Endodermal cell (in vitro differentiated cells): ENCODE data around the gene LARP4. TPM values are rescaled to one million over a fixed set of nuclear protein-coding genes. Genes with fewer than 3 reads are reported as not detected.
"Not testable (repeated sequence)": the region's sequence is repeated elsewhere in the genome, so short reads cannot be mapped to it uniquely, and the experiment has no call there.

Source experiments
- DNase-seq: peaks from one replicate; pipeline ENCODE4 v3.0.0-alpha.2; 2017
- H3K27ac ChIP-seq: 2 replicates; pipeline ENCODE4 v1.5.1; 2013; ENCODE audit warnings: mild to moderate bottlenecking, low read depth, low read length, moderate library complexity
- H3K27me3 ChIP-seq: 2 replicates; pipeline ENCODE4 v1.6.1; 2013; ENCODE audit warnings: mild to moderate bottlenecking, low read length, moderate library complexity; ENCODE audit not compliant: insufficient read depth, control insufficient read depth, poor library complexity, severe bottlenecking
- H3K36me3 ChIP-seq: 2 replicates; pipeline ENCODE4 v1.7.0; 2013; ENCODE audit warnings: mild to moderate bottlenecking, low read length, moderate library complexity; ENCODE audit not compliant: control insufficient read depth, insufficient read depth
- H3K4me1 ChIP-seq: one replicate; pipeline ENCODE4 v1.7.0; 2013; ENCODE audit warnings: low read length; ENCODE audit not compliant: control insufficient read depth, insufficient read depth
- H3K4me3 ChIP-seq: 2 replicates; pipeline ENCODE4 v1.5.1; 2013; ENCODE audit warnings: mild to moderate bottlenecking, low read length, moderate library complexity
- H3K9ac ChIP-seq: 2 replicates; pipeline ENCODE4 v1.6.1; 2013; ENCODE audit warnings: mild to moderate bottlenecking, low read length, moderate library complexity; ENCODE audit not compliant: poor library complexity, severe bottlenecking; ENCODE audit errors: extremely low read depth
- H3K9me3 ChIP-seq: 2 replicates; pipeline ENCODE4 v1.6.1; 2013; ENCODE audit warnings: mild to moderate bottlenecking, low read length, moderate library complexity; ENCODE audit not compliant: control insufficient read depth
- H3K27ac Mint-ChIP-seq: 2 replicates; pipeline ENCODE4 v1.8.0; 2020; ENCODE audit warnings: mixed read lengths
- H3K27me3 Mint-ChIP-seq: 2 replicates; pipeline ENCODE4 v1.8.0; 2021; ENCODE audit warnings: mild to moderate bottlenecking, mixed read lengths; ENCODE audit not compliant: insufficient read depth
- H3K36me3 Mint-ChIP-seq: 2 replicates; pipeline ENCODE4 v1.8.0; 2020; ENCODE audit warnings: low read depth, mixed read lengths
- H3K4me1 Mint-ChIP-seq: 2 replicates; pipeline ENCODE4 v1.8.0; 2020; ENCODE audit warnings: mixed read lengths
- H3K4me3 Mint-ChIP-seq: 2 replicates; pipeline ENCODE4 v1.8.0; 2020; ENCODE audit warnings: mild to moderate bottlenecking, moderate library complexity, mixed read lengths
- H3K9me3 Mint-ChIP-seq: 2 replicates; pipeline ENCODE4 v1.8.0; 2020; ENCODE audit warnings: mild to moderate bottlenecking, mixed read lengths
- WGBS, 2 experiments: methylation state at CpG; one replicate each; pipeline versions ENCODE4 v1.1.5 to v1.1.7; 2013; ENCODE audit warnings: missing lambda C conversion rate in 2 of 2, mixed read lengths in 1 of 2; ENCODE audit not compliant: insufficient coverage in 1 of 2, insufficient read length in 1 of 2; 5-methylcytosine and 5-hydroxymethylcytosine counted together
- total RNA-seq, 2 donors: library from RNA; stranded (reverse); fragmentation: NEBNext Ultra II Directional in 1 of 2; extraction: Animal tissue kit (Norgen Biotek cat#: 25700) in 1 of 2; gene quantifications; 2 replicates in 1 of 2; 3 replicates in 1 of 2; pipeline ENCODE4 v1.2.1, GENCODE V29; 2021
- TF ChIP-seq, protein P1 (sequence below): fragments of 200-600 bp; sonication (generic); conservative IDR thresholded peaks from 2 replicates; pipeline ENCODE4 v1.5.0; 2021; ENCODE audit warnings: antibody characterized with exemption, mild to moderate bottlenecking

Gene LARP4
- total RNA-seq, 2 donors from 2014 or later, result 91.7 to 106 TPM

DNA sequence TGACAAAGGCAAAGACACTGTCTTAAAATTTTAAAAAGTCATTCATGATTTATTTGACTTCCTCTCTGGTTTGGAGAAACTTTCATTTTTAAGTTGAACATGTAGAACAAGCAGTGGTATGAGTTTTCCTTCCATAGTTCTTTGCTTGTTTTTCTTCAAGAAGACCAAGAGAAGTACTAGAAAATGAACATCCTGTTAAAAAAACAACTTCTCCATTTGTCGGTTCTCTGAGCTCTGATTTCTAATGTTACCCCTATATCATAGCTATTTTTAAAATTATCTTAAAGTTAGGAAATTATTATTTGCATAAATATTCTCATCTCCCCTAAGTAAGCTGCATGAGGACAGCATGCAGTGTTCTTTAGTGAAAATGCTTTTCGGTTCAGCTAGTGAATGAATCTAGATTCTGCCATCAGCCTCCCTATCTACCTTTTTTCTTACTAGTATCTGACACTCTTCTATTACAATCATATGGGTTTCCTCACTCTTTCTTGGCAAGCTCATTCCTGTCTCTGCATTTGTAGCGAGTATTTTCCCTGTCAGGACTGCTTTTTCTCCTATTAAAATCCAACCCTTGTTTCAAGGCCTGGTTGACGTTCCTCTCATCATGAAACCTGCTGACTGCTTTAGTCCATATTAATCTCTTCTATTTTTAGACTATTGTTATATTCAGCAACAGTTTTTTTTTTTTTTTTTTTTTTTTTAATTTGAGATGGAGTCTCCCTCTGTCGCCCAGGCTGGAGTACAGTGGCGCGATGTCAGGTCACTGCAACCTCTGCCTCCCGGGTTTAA lies 119.9 kb downstream of the LARP4 start:
- Mint-ChIP-seq H3K27me3 (no peaks in the 10 kb centered on the region), H3K4me3 (no peak overlapping the region), H3K27ac (no peak overlapping the region), H3K9me3 (no peaks in the 10 kb centered on the region), H3K36me3 (peaks cover 5% of the 10 kb centered on the region), H3K4me1 (peaks cover under 1% of the 10 kb centered on the region)
- Histone ChIP-seq H3K4me3 (no peak overlapping the region), H3K9me3 (peaks cover 8% of the 10 kb centered on the region), H3K36me3 (peaks cover 4% of the 10 kb centered on the region), H3K27ac (no peak overlapping the region), H3K4me1 (no peaks in the 10 kb centered on the region), H3K9ac (no peak overlapping the region), H3K27me3 (no peaks in the 10 kb centered on the region)
- WGBS, 2 experiments, result 92 to 98% methylated on average over 2 to 7 of the region's 8 CpGs
- no peak for DNase-seq
- TF ChIP-seq, protein P1, sequence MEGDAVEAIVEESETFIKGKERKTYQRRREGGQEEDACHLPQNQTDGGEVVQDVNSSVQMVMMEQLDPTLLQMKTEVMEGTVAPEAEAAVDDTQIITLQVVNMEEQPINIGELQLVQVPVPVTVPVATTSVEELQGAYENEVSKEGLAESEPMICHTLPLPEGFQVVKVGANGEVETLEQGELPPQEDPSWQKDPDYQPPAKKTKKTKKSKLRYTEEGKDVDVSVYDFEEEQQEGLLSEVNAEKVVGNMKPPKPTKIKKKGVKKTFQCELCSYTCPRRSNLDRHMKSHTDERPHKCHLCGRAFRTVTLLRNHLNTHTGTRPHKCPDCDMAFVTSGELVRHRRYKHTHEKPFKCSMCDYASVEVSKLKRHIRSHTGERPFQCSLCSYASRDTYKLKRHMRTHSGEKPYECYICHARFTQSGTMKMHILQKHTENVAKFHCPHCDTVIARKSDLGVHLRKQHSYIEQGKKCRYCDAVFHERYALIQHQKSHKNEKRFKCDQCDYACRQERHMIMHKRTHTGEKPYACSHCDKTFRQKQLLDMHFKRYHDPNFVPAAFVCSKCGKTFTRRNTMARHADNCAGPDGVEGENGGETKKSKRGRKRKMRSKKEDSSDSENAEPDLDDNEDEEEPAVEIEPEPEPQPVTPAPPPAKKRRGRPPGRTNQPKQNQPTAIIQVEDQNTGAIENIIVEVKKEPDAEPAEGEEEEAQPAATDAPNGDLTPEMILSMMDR, result no peak

DNA sequence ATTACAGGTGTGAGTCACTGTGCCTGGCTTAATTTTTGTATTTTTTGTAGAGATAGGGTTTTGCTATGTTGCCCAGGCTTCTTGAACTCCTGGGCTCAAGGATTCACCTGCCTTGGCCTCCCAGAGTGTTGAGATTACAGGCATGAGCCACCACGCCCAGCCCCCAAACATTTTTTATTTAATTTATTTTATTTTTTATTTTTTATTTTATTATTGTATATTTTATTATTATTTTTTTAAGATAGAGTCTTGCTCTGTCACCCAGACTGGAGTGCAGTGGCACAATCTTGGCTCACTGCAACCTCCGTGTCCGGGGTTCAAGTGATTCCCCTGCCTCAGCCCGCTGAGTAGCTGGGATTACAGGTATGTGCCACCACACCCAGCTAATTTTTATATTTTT lies 121.1 kb downstream of the LARP4 start:
- not testable (repeated sequence) for H3K27me3 Mint-ChIP-seq, H3K4me1 ChIP-seq, H3K4me1 Mint-ChIP-seq, H3K36me3 Mint-ChIP-seq, H3K9me3 ChIP-seq, H3K36me3 ChIP-seq, H3K9me3 Mint-ChIP-seq, H3K4me3 ChIP-seq, H3K27ac Mint-ChIP-seq, H3K27ac ChIP-seq, DNase-seq, H3K27me3 ChIP-seq, H3K4me3 Mint-ChIP-seq, H3K9ac ChIP-seq
- 98 to 100% methylated on average over 3 of the region's 4 CpGs for WGBS, 2 experiments

DNA sequence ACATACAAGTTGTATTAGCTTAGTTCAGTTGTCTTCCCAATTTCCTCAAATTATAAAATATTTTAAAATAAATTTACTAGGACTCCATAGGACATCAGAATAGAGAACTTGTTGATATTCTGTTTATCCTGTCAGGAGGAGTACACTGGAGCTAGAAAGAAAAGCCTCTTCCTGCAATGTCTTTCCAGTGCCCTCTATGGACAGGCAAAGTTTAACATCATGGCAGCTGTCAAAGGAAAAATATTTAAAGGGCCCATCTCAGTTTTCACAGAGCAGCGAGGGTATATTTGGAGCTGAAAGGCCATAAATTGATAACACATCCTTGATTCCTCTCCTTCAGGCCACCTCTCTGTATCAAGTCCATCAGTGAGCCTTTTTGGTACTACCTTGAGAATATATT lies 123.1 kb downstream of the LARP4 start:
- H3K27ac Mint-ChIP-seq, result no peak overlapping the region
- TF ChIP-seq, protein P1, result no peak
- Histone ChIP-seq H3K27me3 (no peaks in the 10 kb centered on the region), H3K9me3 (no peaks in the 10 kb centered on the region), H3K9ac (no peak overlapping the region), H3K4me3 (no peak overlapping the region), H3K27ac (no peak overlapping the region), H3K36me3 (no peaks in the 10 kb centered on the region), H3K4me1 (no peaks in the 10 kb centered on the region)
- peak; percentile 8 for DNase-seq
- no peak overlapping the region for H3K4me3 Mint-ChIP-seq
- no peaks in the 10 kb centered on the region for H3K9me3 Mint-ChIP-seq
- no peaks in the 10 kb centered on the region for H3K27me3 Mint-ChIP-seq
- peaks cover 4% of the 10 kb centered on the region for H3K4me1 Mint-ChIP-seq
- WGBS, 2 experiments, result 95 to 100% methylated on average over 1 of the region's 1 CpG
- H3K36me3 Mint-ChIP-seq, result peaks cover 7% of the 10 kb centered on the region

DNA sequence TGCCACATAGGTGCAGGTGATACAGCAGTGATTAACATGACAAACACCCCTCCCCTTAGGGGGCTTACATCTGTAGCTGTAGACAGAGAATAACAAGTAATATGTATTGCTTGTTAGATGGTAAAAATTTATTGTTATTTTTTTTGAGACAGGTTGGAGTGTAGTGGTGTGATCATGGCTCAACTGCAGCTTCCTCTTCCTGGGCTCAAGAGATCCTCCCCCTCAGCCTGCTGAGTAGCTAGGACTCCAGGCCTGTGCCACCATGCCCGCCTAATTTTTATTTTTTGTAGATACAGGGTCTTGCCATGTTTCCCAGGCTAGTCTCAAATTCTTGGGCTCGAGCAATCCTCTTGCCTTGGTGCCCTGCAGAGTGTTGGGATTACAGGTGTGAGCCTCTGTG lies 123.9 kb downstream of the LARP4 start:
- Mint-ChIP-seq H3K4me1 (peaks cover 11% of the 10 kb centered on the region), H3K36me3 (peaks cover 7% of the 10 kb centered on the region), H3K9me3 (no peaks in the 10 kb centered on the region), H3K4me3 (no peak overlapping the region), H3K27me3 (no peaks in the 10 kb centered on the region), H3K27ac (no peak overlapping the region)
- 88 to 97% methylated on average over 2 of the region's 2 CpGs for WGBS, 2 experiments
- H3K4me3 ChIP-seq, result no peak overlapping the region
- no peaks in the 10 kb centered on the region for H3K27me3 ChIP-seq
- TF ChIP-seq, protein P1, result no peak
- DNase-seq, result no peak
- H3K9me3 ChIP-seq, result no peaks in the 10 kb centered on the region
- no peaks in the 10 kb centered on the region for H3K36me3 ChIP-seq
- no peaks in the 10 kb centered on the region for H3K4me1 ChIP-seq
- no peak overlapping the region for H3K9ac ChIP-seq
- no peak overlapping the region for H3K27ac ChIP-seq
